Activated naive CD4-positive, alpha-beta T cell treated with anti-CD3 and anti-CD28 coated beads, Interleukin-2, amount 50 U/mL, for 72 hours (primary cell): ENCODE results near the gene OPA1. TPM values are rescaled to one million over a fixed set of nuclear protein-coding genes. Genes with fewer than 3 reads are reported as not detected.
"Not testable (repeated sequence)": the region's sequence is repeated elsewhere in the genome, so short reads cannot be mapped to it uniquely, and the experiment has no call there.

Experiments used
- ATAC-seq, 2 donors: fragments of 150-1000 bp; cut with Tn5 transposase; 2 replicates each; pipeline ENCODE4 v1.10.0; 2021; ENCODE audit warnings: mild to moderate bottlenecking in 2 of 2, moderate library complexity in 2 of 2
- DNase-seq, 2 donors: peaks; one replicate each; pipeline ENCODE4 v3.0.0; 2021 to 2022; ENCODE audit warnings: low spot score in 2 of 2
- H3K27ac Mint-ChIP-seq, 2 donors: one replicate each; pipeline ENCODE4 v1.8.0; 2022; ENCODE audit warnings: mild to moderate bottlenecking in 2 of 2, mixed read lengths in 2 of 2
- H3K36me3 Mint-ChIP-seq, 2 donors: one replicate each; pipeline ENCODE4 v1.8.0; 2022; ENCODE audit warnings: mixed read lengths in 2 of 2
- H3K9me3 Mint-ChIP-seq, 2 donors: one replicate each; pipeline ENCODE4 v1.8.0; 2022; ENCODE audit warnings: mixed read lengths in 2 of 2
- total RNA-seq, 2 donors: library from RNA; stranded (reverse); gene quantifications; one replicate each; pipeline ENCODE4 v1.2.3, GENCODE V29; 2022

OPA1 gene
- total RNA-seq, 2 donors from 2014 or later: 100.0 to 205 TPM

GRCh38 chr3:193573403-193574191, 19.4 kb upstream of the OPA1 start:
- ATAC-seq: no peak
- no peak overlapping the region for H3K27ac Mint-ChIP-seq
- no peaks in the 10 kb centered on the region for H3K36me3 Mint-ChIP-seq
- DNase-seq: no peak
- no peaks in the 10 kb centered on the region for H3K9me3 Mint-ChIP-seq

GRCh38 chr3:193574488-193575070, 18.4 kb upstream of the OPA1 start:
- Mint-ChIP-seq H3K9me3 (no peaks in the 10 kb centered on the region), H3K36me3 (no peaks in the 10 kb centered on the region), H3K27ac (no peak overlapping the region)
- peak in 1 of 2 donors; percentile 14 for ATAC-seq
- no peak for DNase-seq

- DNase-seq (no peak), ATAC-seq (no peak)
- H3K27ac Mint-ChIP-seq: no peak overlapping the region
- H3K36me3 Mint-ChIP-seq: no peaks in the 10 kb centered on the region
- H3K9me3 Mint-ChIP-seq: no peaks in the 10 kb centered on the region
Observed at GRCh38 chr3:193585530-193585929, 7.5 kb upstream of the OPA1 start.

GRCh38 chr3:193586526-193586925, 6.5 kb upstream of the OPA1 start:
- Mint-ChIP-seq H3K9me3 (no peaks in the 10 kb centered on the region), H3K36me3 (no peaks in the 10 kb centered on the region), H3K27ac (no peak overlapping the region)
- DNase-seq (no peak), ATAC-seq (no peak)

- DNase-seq (no peak), ATAC-seq (no peak)
- Mint-ChIP-seq H3K27ac (no peak overlapping the region), H3K9me3 (no peaks in the 10 kb centered on the region), H3K36me3 (peaks cover 12 to 19% of the 10 kb centered on the region in 2 donors)
Observed at GRCh38 chr3:193589129-193589528, 3.9 kb upstream of the OPA1 start.

- Mint-ChIP-seq H3K27ac (no peak overlapping the region), H3K36me3 (peaks cover 12 to 20% of the 10 kb centered on the region in 2 donors), H3K9me3 (no peaks in the 10 kb centered on the region)
- DNase-seq (no peak), ATAC-seq (no peak)
Observed at GRCh38 chr3:193589616-193590015, 3.4 kb upstream of the OPA1 start.

- no peak overlapping the region for H3K27ac Mint-ChIP-seq
- ATAC-seq: no peak
- H3K9me3 Mint-ChIP-seq: no peaks in the 10 kb centered on the region
- peaks cover 12 to 20% of the 10 kb centered on the region in 2 donors for H3K36me3 Mint-ChIP-seq
- no peak for DNase-seq
Observed at GRCh38 chr3:193590088-193590856, 2.7 kb upstream of the OPA1 start.

GRCh38 chr3:193593668-193594030, 641 bp downstream of the OPA1 start:
- H3K9me3 Mint-ChIP-seq: no peaks in the 10 kb centered on the region
- DNase-seq (peak; percentile 41 to 69), ATAC-seq (peak; percentile 72 to 78)
- peaks cover 27 to 36% of the 10 kb centered on the region in 2 donors for H3K36me3 Mint-ChIP-seq
- H3K27ac Mint-ChIP-seq: peak overlapping the region; percentile 100

DNA sequence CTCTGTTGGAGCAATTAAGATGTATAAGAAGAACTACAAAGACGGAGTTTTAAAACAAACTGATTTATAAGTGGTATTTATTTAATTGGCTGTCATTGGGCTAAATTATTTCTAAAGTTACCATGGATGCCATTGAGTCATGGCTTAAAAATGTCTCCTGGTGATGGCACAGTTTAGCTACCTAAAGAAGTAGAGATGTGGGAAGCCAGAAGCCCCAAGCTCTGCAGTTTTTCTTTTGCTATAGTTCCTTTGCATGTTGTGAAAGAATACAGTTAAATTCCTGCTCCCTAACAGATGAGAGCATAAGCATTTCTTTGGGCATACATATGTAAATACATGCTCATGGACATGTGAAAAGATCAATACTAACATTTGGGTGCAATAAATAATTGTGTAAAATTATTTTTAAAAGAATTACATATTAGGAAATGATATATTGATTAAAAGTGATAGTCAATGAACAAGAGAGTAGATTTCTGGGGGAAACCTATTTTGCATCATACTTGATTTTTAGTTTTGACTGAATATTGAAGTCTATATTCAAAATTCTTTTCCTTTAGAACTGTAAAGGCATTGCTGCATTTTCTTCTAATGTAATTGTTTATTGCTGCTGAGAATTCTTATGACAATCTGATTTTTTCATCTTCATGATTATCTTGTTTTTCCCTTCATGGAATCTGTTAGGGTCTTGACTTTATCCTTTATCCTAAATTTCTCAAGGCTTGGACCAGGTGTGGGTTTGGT, 2.1 kb downstream of the OPA1 start:
- Mint-ChIP-seq H3K36me3 (peaks cover 27 to 36% of the 10 kb centered on the region in 2 donors), H3K9me3 (no peaks in the 10 kb centered on the region), H3K27ac (peak overlapping the region in 1 of 2 donors; percentile 100)
- ATAC-seq (no peak), DNase-seq (no peak)

GRCh38 chr3:193595939-193596487, 3.0 kb downstream of the OPA1 start:
- Mint-ChIP-seq H3K27ac (peak overlapping the region; percentile 60 to 73), H3K36me3 (peaks cover 36% of the 10 kb centered on the region in 2 donors), H3K9me3 (no peaks in the 10 kb centered on the region)
- ATAC-seq (no peak), DNase-seq (no peak)

DNA sequence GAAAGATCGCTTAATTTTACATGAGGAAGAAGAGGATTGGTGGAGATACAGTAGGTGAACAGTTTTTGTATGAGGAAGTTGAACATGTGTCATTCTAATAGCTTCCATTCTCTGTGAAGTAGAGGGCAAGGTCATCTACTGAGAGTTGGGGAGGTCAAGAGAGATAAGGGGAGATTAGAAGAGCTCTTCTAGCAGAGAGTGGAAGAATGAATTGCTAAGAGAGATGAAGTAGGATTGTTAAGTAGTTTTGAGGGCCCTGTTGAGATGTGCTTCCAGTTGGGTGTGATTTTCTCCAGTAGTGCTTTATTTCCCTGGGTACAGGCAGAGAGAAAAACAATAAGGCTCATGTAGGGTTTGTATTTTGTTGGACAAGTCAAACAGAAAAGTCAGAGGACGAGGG, 5.2 kb downstream of the OPA1 start:
- no peak for DNase-seq
- H3K36me3 Mint-ChIP-seq: peaks cover 26 to 40% of the 10 kb centered on the region in 2 donors
- ATAC-seq: no peak
- peak overlapping the region; percentile 7 to 24 for H3K27ac Mint-ChIP-seq
- no peaks in the 10 kb centered on the region for H3K9me3 Mint-ChIP-seq

GRCh38 chr3:193599393-193599792, 6.4 kb downstream of the OPA1 start:
- DNase-seq: no peak
- Mint-ChIP-seq H3K9me3 (no peaks in the 10 kb centered on the region), H3K27ac (peak overlapping the region; percentile 10 to 39)

GRCh38 chr3:193605876-193606275, 12.9 kb downstream of the OPA1 start:
- Mint-ChIP-seq H3K9me3 (peaks cover 0 to 16% of the 10 kb centered on the region in 2 donors), H3K36me3 (peaks cover 17 to 38% of the 10 kb centered on the region in 2 donors), H3K27ac (no peak overlapping the region)
- peak; percentile 70 to 76 for ATAC-seq
- DNase-seq: peak in 1 of 2 donors; percentile 60

More at GRCh38 chr3:193599393-193599792, 6.4 kb downstream of the OPA1 start:
- peaks cover 16 to 33% of the 10 kb centered on the region in 2 donors for H3K36me3 Mint-ChIP-seq
- peak in 1 of 2 donors; percentile 28 for ATAC-seq

DNA sequence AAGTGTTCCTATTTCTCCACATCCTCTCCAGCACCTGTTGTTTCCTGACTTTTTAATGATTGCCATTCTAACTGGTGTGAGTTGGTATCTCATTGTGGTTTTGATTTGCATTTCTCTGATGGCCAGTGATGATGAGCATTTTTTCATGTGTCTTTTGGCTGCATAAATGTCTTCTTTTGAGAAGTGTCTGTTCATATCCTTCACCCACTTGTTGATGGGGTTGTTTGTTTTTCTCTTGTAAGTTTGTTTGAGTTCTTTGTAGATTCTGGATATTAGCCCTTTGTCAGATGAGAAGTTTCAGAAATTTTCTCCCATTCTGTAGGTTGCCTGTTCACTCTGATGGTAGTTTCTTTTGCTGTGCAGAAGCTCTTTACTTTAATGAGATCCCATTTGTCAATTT, 13.9 kb downstream of the OPA1 start:
- peaks cover 17 to 42% of the 10 kb centered on the region in 2 donors for H3K36me3 Mint-ChIP-seq
- not testable (repeated sequence) for H3K27ac Mint-ChIP-seq, ATAC-seq, DNase-seq
- peaks cover 0 to 16% of the 10 kb centered on the region in 2 donors for H3K9me3 Mint-ChIP-seq

- Mint-ChIP-seq H3K36me3 (peaks cover 17 to 70% of the 10 kb centered on the region in 2 donors), H3K9me3 (peaks cover 0 to 16% of the 10 kb centered on the region in 2 donors)
- ATAC-seq, H3K27ac Mint-ChIP-seq, DNase-seq: not testable (repeated sequence)
Observed at GRCh38 chr3:193610516-193610915, 17.5 kb downstream of the OPA1 start.

DNA sequence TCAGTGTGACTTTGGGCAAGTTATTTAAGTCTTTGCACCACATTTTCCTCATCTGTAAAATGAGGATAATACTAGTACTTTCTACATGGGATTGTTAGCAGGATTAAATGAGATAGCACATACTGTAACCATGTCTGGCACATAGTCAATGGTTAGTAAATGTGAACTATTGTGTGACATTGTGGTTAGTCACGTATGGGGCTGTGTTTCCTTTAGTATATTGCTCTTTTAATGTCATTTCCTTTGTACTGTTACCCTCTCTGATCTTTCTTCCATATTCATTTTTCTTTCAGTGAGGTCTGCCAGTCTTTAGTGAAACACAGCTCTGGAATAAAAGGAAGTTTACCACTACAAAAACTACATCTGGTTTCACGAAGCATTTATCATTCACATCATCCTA, 21.4 kb downstream of the OPA1 start:
- peaks cover 5 to 62% of the 10 kb centered on the region in 2 donors for H3K36me3 Mint-ChIP-seq
- peak overlapping the region in 1 of 2 donors; percentile 35 for H3K27ac Mint-ChIP-seq
- peak; percentile 86 to 96 for ATAC-seq
- no peak for DNase-seq
- peaks cover 0 to 4% of the 10 kb centered on the region in 2 donors for H3K9me3 Mint-ChIP-seq
